OCI-LY7 (cell line): ENCODE measurements around the gene CRACDL. TPM values are rescaled to one million over a fixed set of nuclear protein-coding genes. Genes with fewer than 3 reads are reported as not detected.

Experiments
- BruUV-seq: library from RNA; stranded (reverse); fragments of 400-500 nt; replicated peaks from 2 replicates; lab custom pipeline; 2021; lab: Mats Ljungman, UMichigan
- CTCF ChIA-PET: fragments of 300-600 bp; sonication (Branson Sonifier 250); formaldehyde crosslinking; loops from one replicate; lab custom pipeline; 2022; ENCODE audit warnings: antibody characterized with exemption; ENCODE audit not compliant: unreplicated experiment; lab: Charles Lee
- POLR2A ChIA-PET: fragments of 300-600 bp; sonication (Branson Sonifier 250); formaldehyde crosslinking; loops from one replicate; lab custom pipeline; 2022; ENCODE audit warnings: antibody characterized with exemption; lab: Charles Lee
- DNase-seq: peaks from one replicate; pipeline ENCODE4 v3.0.0-alpha.2; 2015; ENCODE audit warnings: low spot score
- H2AFZ ChIP-seq: fragments of 200-600 bp; sonication (generic), shearing (Covaris generic); 2 replicates; pipeline ENCODE4 v1.6.1; 2014; ENCODE audit warnings: mild to moderate bottlenecking, antibody characterized with exemption, low read length, moderate library complexity
- H3K27ac ChIP-seq: fragments of 200-600 bp; sonication (generic); 2 replicates; pipeline ENCODE4 v1.5.1; 2014; ENCODE audit warnings: mixed run types, low read depth, mild to moderate bottlenecking, moderate library complexity, low read length, inconsistent platforms; ENCODE audit not compliant: poor library complexity, severe bottlenecking
- H3K36me3 ChIP-seq: fragments of 200-600 bp; sonication (generic); 2 replicates; pipeline ENCODE4 v1.6.1; 2014; ENCODE audit warnings: mild to moderate bottlenecking, antibody characterized with exemption, low read length, moderate library complexity, mixed read lengths; ENCODE audit not compliant: insufficient read depth
- H3K4me1 ChIP-seq: fragments of 200-600 bp; sonication (generic); 2 replicates; pipeline ENCODE4 v1.5.1; 2014; ENCODE audit warnings: mild to moderate bottlenecking, low read length; ENCODE audit not compliant: insufficient read depth, poor library complexity, severe bottlenecking
- H3K4me2 ChIP-seq: fragments of 200-600 bp; sonication (generic); 2 replicates; pipeline ENCODE4 v1.6.1; 2014; ENCODE audit warnings: mild to moderate bottlenecking, low read length
- H3K4me3 ChIP-seq: fragments of 200-600 bp; sonication (generic); 2 replicates; pipeline ENCODE4 v1.5.1; 2014; ENCODE audit warnings: mild to moderate bottlenecking, low read depth, low read length; ENCODE audit not compliant: poor library complexity, severe bottlenecking
- H3K79me2 ChIP-seq: fragments of 200-600 bp; sonication (generic); 2 replicates; pipeline ENCODE4 v1.6.1; 2016; ENCODE audit warnings: low read depth, mild to moderate bottlenecking, low read length, moderate library complexity, mixed read lengths; ENCODE audit not compliant: insufficient read depth
- H3K9me2 ChIP-seq: fragments of 200-600 bp; sonication (generic); 2 replicates; pipeline ENCODE4 v1.6.1; 2016; ENCODE audit warnings: mild to moderate bottlenecking, low read length, mixed read lengths; ENCODE audit not compliant: insufficient read depth
- H3K9me3 ChIP-seq: fragments of 200-600 bp; sonication (generic); 2 replicates; pipeline ENCODE4 v1.6.1; 2014; ENCODE audit warnings: mild to moderate bottlenecking, mixed run types, low read length, mixed read lengths
- H4K20me1 ChIP-seq: fragments of 200-600 bp; sonication (generic); 2 replicates; pipeline ENCODE4 v1.6.1; 2014; ENCODE audit warnings: mild to moderate bottlenecking, antibody characterized with exemption, low read length, moderate library complexity, mixed read lengths; ENCODE audit not compliant: insufficient read depth
- EZH2phosphoT487 ChIP-seq: fragments of 200-600 bp; sonication (generic); IDR thresholded peaks from 2 replicates; pipeline ENCODE4 v1.6.1; 2018; ENCODE audit warnings: low read depth, borderline replicate concordance, mild to moderate bottlenecking, mixed run types, antibody characterized with exemption, low read length, moderate library complexity, mixed read lengths
- intact Hi-C: fragments of 100-400 bp; cut with micrococcal nuclease; formaldehyde crosslinking; loops from one replicate; pipeline ENCODE4 v1.10.0; 2022; ENCODE audit not compliant: unreplicated experiment
- total RNA-seq, 2 experiments: library from RNA; depleted of rRNA in 1 of 2; stranded (reverse); fragments of >200 nt in 1 of 2; shearing (Covaris generic) in 1 of 2; gene quantifications; 2 replicates each; pipeline ENCODE4 v1.2.3, GENCODE V29; 2014 to 2022
- TF ChIP-seq, protein P1 (sequence below): fragments of 200-600 bp; sonication (generic); conservative IDR thresholded peaks from 2 replicates; pipeline ENCODE4 v1.5.1; 2014; ENCODE audit warnings: mild to moderate bottlenecking, antibody characterized with exemption, low read length, moderate library complexity, mixed read lengths

Gene CRACDL
- total RNA-seq, 2 experiments from 2014 or later = 0.03 to 0.13 TPM

DNA sequence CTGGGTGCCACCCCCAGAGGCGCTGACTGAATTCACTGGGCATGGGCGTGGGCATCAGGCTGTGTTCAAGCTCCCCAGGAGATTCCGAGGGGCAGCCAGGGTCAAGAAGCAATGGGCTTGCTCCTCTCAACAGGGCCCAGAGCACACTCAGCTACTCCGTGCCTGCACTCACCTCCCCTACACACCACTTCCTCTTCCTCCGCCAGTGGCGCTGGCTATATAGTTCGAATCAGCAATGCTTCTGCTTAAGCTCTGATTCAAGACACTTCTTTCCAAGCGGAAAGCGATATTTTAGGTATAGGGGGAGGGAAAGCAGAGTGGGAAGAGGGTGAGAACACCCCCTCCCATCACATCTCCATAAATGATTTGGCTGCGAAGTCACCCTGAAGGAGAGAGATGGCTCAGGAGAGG lies 42.1 kb downstream of the CRACDL start:
- Histone ChIP-seq H3K4me1 (peaks cover 20% of the 10 kb centered on the region), H3K9me3 (0 out of 2 replicates have a peak, but pooled peaks cover 5% of the 10 kb centered on the region), H2AFZ (no peak overlapping the region), H3K4me2 (no peak overlapping the region), H3K36me3 (no peaks in the 10 kb centered on the region), H3K9me2 (no peaks in the 10 kb centered on the region), H4K20me1 (no peaks in the 10 kb centered on the region), H3K27ac (no peak overlapping the region), H3K4me3 (no peak overlapping the region), H3K79me2 (no peaks in the 10 kb centered on the region)
- DNase-seq = no peak
- intact Hi-C loops = no loop called here
- no TSS peak for BruUV-seq
- ChIA-PET POLR2A (no interaction called here), CTCF (no interaction called here)
- no peak for TF ChIP-seq EZH2phosphoT487
- TF ChIP-seq, protein P1, sequence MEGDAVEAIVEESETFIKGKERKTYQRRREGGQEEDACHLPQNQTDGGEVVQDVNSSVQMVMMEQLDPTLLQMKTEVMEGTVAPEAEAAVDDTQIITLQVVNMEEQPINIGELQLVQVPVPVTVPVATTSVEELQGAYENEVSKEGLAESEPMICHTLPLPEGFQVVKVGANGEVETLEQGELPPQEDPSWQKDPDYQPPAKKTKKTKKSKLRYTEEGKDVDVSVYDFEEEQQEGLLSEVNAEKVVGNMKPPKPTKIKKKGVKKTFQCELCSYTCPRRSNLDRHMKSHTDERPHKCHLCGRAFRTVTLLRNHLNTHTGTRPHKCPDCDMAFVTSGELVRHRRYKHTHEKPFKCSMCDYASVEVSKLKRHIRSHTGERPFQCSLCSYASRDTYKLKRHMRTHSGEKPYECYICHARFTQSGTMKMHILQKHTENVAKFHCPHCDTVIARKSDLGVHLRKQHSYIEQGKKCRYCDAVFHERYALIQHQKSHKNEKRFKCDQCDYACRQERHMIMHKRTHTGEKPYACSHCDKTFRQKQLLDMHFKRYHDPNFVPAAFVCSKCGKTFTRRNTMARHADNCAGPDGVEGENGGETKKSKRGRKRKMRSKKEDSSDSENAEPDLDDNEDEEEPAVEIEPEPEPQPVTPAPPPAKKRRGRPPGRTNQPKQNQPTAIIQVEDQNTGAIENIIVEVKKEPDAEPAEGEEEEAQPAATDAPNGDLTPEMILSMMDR = no peak

DNA sequence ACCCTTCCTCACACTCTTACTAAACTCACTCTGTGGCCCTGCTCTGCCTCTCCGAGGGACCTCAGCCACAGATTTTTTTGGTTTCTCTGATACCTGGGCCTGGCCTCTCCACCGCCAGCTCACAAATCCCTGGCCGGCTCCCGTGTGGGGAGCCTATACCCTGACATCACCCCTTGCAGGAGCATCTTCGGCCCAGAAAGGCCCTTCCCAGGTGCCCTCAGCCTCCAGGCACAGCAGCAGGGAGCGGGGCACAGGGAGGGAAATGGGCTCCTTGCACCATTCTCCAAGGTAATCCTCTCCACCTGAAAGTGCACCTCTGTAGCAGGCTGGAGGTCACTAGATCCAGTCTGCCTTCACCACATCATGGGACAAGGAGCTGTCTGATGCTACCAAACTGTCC lies 43.2 kb downstream of the CRACDL start:
- H2AFZ ChIP-seq = no peak overlapping the region

DNA sequence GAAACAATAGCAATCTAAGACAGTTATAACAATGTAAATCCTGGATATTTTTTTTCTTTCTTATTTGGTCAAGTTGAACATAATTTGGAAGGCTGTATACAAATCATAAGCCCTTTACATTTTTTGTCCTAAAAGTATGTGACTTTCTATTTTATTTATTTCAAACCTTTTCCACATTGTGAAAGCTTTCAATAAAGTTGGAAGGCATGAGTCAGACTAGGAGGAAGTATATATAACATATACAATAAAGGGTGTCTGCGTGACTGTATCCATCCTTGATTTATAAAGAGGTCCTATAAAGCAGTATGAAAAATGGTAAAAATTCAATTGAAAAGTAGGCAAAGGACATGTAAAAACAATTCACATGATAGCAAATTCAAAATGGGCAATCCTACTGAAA lies 44.4 kb downstream of the CRACDL start:
- H3K27ac ChIP-seq = no peak overlapping the region
- no peak overlapping the region for H3K4me3 ChIP-seq
- intact Hi-C loops = no loop called here
- CTCF ChIA-PET = no interaction called here
- no TSS peak for BruUV-seq
- H3K9me3 ChIP-seq = 0 out of 2 replicates have a peak, but pooled peaks cover 5% of the 10 kb centered on the region
- DNase-seq = no peak
- H3K4me2 ChIP-seq = no peak overlapping the region
- no peak overlapping the region for H2AFZ ChIP-seq
- no peaks in the 10 kb centered on the region for H3K79me2 ChIP-seq
- no peaks in the 10 kb centered on the region for H3K36me3 ChIP-seq
- POLR2A ChIA-PET = interaction anchor here (0.6 kb wide), 2 partner anchors 14 to 243 kb away, joined by 3 read pairs; no protein-coding TSS in a partner anchor
- no peak for TF ChIP-seq EZH2phosphoT487
- TF ChIP-seq, protein P1 = no peak
- no peaks in the 10 kb centered on the region for H4K20me1 ChIP-seq
- no peaks in the 10 kb centered on the region for H3K9me2 ChIP-seq
- H3K4me1 ChIP-seq = peaks cover 18% of the 10 kb centered on the region

More for the DNA sequence above, 43.2 kb downstream of the CRACDL start:
- Histone ChIP-seq H3K4me2 (no peak overlapping the region), H4K20me1 (no peaks in the 10 kb centered on the region), H3K36me3 (no peaks in the 10 kb centered on the region), H3K27ac (no peak overlapping the region), H3K9me3 (0 out of 2 replicates have a peak, but pooled peaks cover 5% of the 10 kb centered on the region), H3K79me2 (no peaks in the 10 kb centered on the region), H3K9me2 (no peaks in the 10 kb centered on the region), H3K4me1 (peaks cover 20% of the 10 kb centered on the region), H3K4me3 (no peak overlapping the region)
- DNase-seq = no peak
- CTCF ChIA-PET = no interaction called here
- TF ChIP-seq, protein P1 = no peak
- TF ChIP-seq EZH2phosphoT487 = no peak
- POLR2A ChIA-PET = no interaction called here
- BruUV-seq = no TSS peak
- intact Hi-C loops = no loop called here
